WTC11 (cell line): Measurements from ENCODE around the gene MGAT4A. TPM values are rescaled to one million over a fixed set of nuclear protein-coding genes. Genes with fewer than 3 reads are reported as not detected.

ENCODE experiments used
- ATAC-seq: fragments of 200-7000 bp; cut with Tn5 transposase; 2 replicates; pipeline ENCODE4 v1.10.0; 2021; ENCODE audit warnings: mild to moderate bottlenecking, moderate library complexity
- CTCF ChIA-PET: fragments of 300-600 bp; sonication (Branson Sonifier 250); formaldehyde crosslinking; loops from one replicate; lab custom pipeline; 2021; ENCODE audit warnings: antibody characterized with exemption; lab: Charles Lee
- POLR2A ChIA-PET: fragments of 350-600 bp; sonication (Branson Sonifier 250); formaldehyde crosslinking; loops from one replicate; lab custom pipeline; 2021; ENCODE audit warnings: antibody characterized with exemption; lab: Charles Lee
- DNase-seq: peaks from one replicate; pipeline ENCODE4 v3.0.0; 2021; ENCODE audit warnings: low spot score
- H3K27ac Mint-ChIP-seq: 2 replicates; pipeline ENCODE4 v1.8.0; 2021; ENCODE audit warnings: mixed read lengths
- H3K27me3 Mint-ChIP-seq: 2 replicates; pipeline ENCODE4 v1.8.0; 2021; ENCODE audit warnings: low read depth, mild to moderate bottlenecking, moderate library complexity, mixed read lengths
- H3K36me3 Mint-ChIP-seq: 2 replicates; pipeline ENCODE4 v1.8.0; 2021; ENCODE audit warnings: mixed read lengths
- H3K4me1 Mint-ChIP-seq: 2 replicates; pipeline ENCODE4 v1.8.0; 2022; ENCODE audit warnings: mixed read lengths
- H3K4me3 Mint-ChIP-seq: 2 replicates; pipeline ENCODE4 v1.8.0; 2021; ENCODE audit warnings: mild to moderate bottlenecking, moderate library complexity, mixed read lengths
- H3K9me3 Mint-ChIP-seq: 2 replicates; pipeline ENCODE4 v1.8.0; 2021; ENCODE audit warnings: mixed read lengths
- ATF6 ChIP-seq: sonication (generic); formaldehyde crosslinking; IDR thresholded peaks from 2 replicates; pipeline ENCODE4 v1.8.1; 2023; ENCODE audit warnings: mild to moderate bottlenecking, missing genetic modification reagents
- E2F4 ChIP-seq: sonication (generic); formaldehyde crosslinking; IDR thresholded peaks from 2 replicates; pipeline ENCODE4 v1.8.1; 2022; ENCODE audit warnings: low read depth, mild to moderate bottlenecking, moderate library complexity, missing genetic modification reagents, borderline replicate concordance
- NR2C2 ChIP-seq: sonication (generic); formaldehyde crosslinking; IDR thresholded peaks from 2 replicates; pipeline ENCODE4 v1.8.0; 2022; ENCODE audit warnings: mild to moderate bottlenecking, missing genetic modification reagents
- PRRX2 ChIP-seq: fragments of 250-450 bp; sonication (Bioruptor Pico); IDR thresholded peaks from 2 replicates; pipeline ENCODE4 v1.8.0; 2021; ENCODE audit warnings: mild to moderate bottlenecking
- SOX15 ChIP-seq: fragments of 250-450 bp; sonication (Bioruptor Pico); IDR thresholded peaks from 2 replicates; pipeline ENCODE4 v1.9.0; 2021; ENCODE audit warnings: mild to moderate bottlenecking
- TCF7 ChIP-seq: sonication (generic); formaldehyde crosslinking; IDR thresholded peaks from 2 replicates; pipeline ENCODE4 v1.8.0; 2022; ENCODE audit warnings: mild to moderate bottlenecking, low read depth, missing genetic modification reagents, moderate library complexity
- ZNF317 ChIP-seq: sonication (generic); formaldehyde crosslinking; IDR thresholded peaks from 2 replicates; pipeline ENCODE4 v1.8.1; 2023; ENCODE audit warnings: low read depth, mild to moderate bottlenecking, moderate library complexity, missing genetic modification reagents, borderline replicate concordance
- ZNF416 ChIP-seq: fragments of 250-450 bp; sonication (Bioruptor Pico); IDR thresholded peaks from 2 replicates; pipeline ENCODE4 v1.9.0; 2021; ENCODE audit warnings: mild to moderate bottlenecking, inconsistent platforms
- ZNF423 ChIP-seq: fragments of 250-450 bp; sonication (Bioruptor Pico); IDR thresholded peaks from 2 replicates; pipeline ENCODE4 v2.1.2; 2022; ENCODE audit warnings: mild to moderate bottlenecking, moderate library complexity
- total RNA-seq: library from RNA; stranded (reverse); gene quantifications from 3 replicates; pipeline ENCODE4 v1.2.3, GENCODE V29; 2021
- TF ChIP-seq, protein P1 (sequence below): sonication (generic); formaldehyde crosslinking; conservative IDR thresholded peaks from 2 replicates; pipeline ENCODE4 v1.8.1; 2023; ENCODE audit warnings: mild to moderate bottlenecking, low read depth, missing genetic modification reagents, moderate library complexity
- TF ChIP-seq, protein P2 (sequence below): fragments of 250-450 bp; sonication (Bioruptor Pico); IDR thresholded peaks from 2 replicates; pipeline ENCODE4 v1.9.0; 2021; ENCODE audit warnings: mild to moderate bottlenecking, borderline replicate concordance
- TF ChIP-seq, protein P3 (sequence below): fragments of 250-450 bp; sonication (Bioruptor Pico); IDR thresholded peaks from 2 replicates; pipeline ENCODE4 v1.8.0; 2021; ENCODE audit warnings: mild to moderate bottlenecking
- TF ChIP-seq, protein P4 (sequence below): sonication (generic); formaldehyde crosslinking; IDR thresholded peaks from 2 replicates; pipeline ENCODE4 v1.8.1; 2022; ENCODE audit warnings: missing genetic modification reagents, borderline replicate concordance
- TF ChIP-seq, protein P5 (sequence below): sonication (generic); formaldehyde crosslinking; IDR thresholded peaks from 2 replicates; pipeline ENCODE4 v1.8.0; 2023; ENCODE audit warnings: missing genetic modification reagents, mild to moderate bottlenecking, borderline replicate concordance
- TF ChIP-seq, protein P6 (sequence below): sonication (generic); formaldehyde crosslinking; IDR thresholded peaks from 2 replicates; pipeline ENCODE4 v1.8.1; 2022; ENCODE audit warnings: mild to moderate bottlenecking, missing genetic modification reagents, moderate library complexity, borderline replicate concordance

The MGAT4A gene
- total RNA-seq, 1 experiment from 2014 or later: 6.7 TPM

- TF ChIP-seq TCF7: no peak
- TF ChIP-seq ATF6 (CRISPR knock-in tag): no peak
- TF ChIP-seq, protein P1, sequence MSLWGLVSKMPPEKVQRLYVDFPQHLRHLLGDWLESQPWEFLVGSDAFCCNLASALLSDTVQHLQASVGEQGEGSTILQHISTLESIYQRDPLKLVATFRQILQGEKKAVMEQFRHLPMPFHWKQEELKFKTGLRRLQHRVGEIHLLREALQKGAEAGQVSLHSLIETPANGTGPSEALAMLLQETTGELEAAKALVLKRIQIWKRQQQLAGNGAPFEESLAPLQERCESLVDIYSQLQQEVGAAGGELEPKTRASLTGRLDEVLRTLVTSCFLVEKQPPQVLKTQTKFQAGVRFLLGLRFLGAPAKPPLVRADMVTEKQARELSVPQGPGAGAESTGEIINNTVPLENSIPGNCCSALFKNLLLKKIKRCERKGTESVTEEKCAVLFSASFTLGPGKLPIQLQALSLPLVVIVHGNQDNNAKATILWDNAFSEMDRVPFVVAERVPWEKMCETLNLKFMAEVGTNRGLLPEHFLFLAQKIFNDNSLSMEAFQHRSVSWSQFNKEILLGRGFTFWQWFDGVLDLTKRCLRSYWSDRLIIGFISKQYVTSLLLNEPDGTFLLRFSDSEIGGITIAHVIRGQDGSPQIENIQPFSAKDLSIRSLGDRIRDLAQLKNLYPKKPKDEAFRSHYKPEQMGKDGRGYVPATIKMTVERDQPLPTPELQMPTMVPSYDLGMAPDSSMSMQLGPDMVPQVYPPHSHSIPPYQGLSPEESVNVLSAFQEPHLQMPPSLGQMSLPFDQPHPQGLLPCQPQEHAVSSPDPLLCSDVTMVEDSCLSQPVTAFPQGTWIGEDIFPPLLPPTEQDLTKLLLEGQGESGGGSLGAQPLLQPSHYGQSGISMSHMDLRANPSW (CRISPR knock-in tag): no peak
Measured at GRCh38 chr2:98703738-98704137, 27.2 kb downstream of the MGAT4A start (continued).

GRCh38 chr2:98702858-98703620 is 27.9 kb downstream of the MGAT4A start:
- ChIA-PET CTCF (no interaction called here), POLR2A (no interaction called here)
- Mint-ChIP-seq H3K27me3 (no peaks in the 10 kb centered on the region), H3K36me3 (no peaks in the 10 kb centered on the region), H3K9me3 (no peaks in the 10 kb centered on the region), H3K4me1 (no peaks in the 10 kb centered on the region), H3K27ac (no peak overlapping the region), H3K4me3 (no peak overlapping the region)
- no peak for ATAC-seq
- DNase-seq: no peak
- TF ChIP-seq ZNF416 (CRISPR knock-in tag) (no peak), ZNF423 (CRISPR knock-in tag) (no peak), E2F4 (CRISPR knock-in tag) (no peak), ZNF317 (CRISPR knock-in tag) (no peak), SOX15 (no peak), PRRX2 (CRISPR knock-in tag) (no peak), NR2C2 (no peak)
- TF ChIP-seq, protein P2, sequence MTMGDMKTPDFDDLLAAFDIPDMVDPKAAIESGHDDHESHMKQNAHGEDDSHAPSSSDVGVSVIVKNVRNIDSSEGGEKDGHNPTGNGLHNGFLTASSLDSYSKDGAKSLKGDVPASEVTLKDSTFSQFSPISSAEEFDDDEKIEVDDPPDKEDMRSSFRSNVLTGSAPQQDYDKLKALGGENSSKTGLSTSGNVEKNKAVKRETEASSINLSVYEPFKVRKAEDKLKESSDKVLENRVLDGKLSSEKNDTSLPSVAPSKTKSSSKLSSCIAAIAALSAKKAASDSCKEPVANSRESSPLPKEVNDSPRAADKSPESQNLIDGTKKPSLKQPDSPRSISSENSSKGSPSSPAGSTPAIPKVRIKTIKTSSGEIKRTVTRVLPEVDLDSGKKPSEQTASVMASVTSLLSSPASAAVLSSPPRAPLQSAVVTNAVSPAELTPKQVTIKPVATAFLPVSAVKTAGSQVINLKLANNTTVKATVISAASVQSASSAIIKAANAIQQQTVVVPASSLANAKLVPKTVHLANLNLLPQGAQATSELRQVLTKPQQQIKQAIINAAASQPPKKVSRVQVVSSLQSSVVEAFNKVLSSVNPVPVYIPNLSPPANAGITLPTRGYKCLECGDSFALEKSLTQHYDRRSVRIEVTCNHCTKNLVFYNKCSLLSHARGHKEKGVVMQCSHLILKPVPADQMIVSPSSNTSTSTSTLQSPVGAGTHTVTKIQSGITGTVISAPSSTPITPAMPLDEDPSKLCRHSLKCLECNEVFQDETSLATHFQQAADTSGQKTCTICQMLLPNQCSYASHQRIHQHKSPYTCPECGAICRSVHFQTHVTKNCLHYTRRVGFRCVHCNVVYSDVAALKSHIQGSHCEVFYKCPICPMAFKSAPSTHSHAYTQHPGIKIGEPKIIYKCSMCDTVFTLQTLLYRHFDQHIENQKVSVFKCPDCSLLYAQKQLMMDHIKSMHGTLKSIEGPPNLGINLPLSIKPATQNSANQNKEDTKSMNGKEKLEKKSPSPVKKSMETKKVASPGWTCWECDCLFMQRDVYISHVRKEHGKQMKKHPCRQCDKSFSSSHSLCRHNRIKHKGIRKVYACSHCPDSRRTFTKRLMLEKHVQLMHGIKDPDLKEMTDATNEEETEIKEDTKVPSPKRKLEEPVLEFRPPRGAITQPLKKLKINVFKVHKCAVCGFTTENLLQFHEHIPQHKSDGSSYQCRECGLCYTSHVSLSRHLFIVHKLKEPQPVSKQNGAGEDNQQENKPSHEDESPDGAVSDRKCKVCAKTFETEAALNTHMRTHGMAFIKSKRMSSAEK (CRISPR knock-in tag): no peak
- TF ChIP-seq, protein P3, sequence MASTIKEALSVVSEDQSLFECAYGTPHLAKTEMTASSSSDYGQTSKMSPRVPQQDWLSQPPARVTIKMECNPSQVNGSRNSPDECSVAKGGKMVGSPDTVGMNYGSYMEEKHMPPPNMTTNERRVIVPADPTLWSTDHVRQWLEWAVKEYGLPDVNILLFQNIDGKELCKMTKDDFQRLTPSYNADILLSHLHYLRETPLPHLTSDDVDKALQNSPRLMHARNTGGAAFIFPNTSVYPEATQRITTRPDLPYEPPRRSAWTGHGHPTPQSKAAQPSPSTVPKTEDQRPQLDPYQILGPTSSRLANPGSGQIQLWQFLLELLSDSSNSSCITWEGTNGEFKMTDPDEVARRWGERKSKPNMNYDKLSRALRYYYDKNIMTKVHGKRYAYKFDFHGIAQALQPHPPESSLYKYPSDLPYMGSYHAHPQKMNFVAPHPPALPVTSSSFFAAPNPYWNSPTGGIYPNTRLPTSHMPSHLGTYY (CRISPR knock-in tag): no peak
- TF ChIP-seq, protein P4, sequence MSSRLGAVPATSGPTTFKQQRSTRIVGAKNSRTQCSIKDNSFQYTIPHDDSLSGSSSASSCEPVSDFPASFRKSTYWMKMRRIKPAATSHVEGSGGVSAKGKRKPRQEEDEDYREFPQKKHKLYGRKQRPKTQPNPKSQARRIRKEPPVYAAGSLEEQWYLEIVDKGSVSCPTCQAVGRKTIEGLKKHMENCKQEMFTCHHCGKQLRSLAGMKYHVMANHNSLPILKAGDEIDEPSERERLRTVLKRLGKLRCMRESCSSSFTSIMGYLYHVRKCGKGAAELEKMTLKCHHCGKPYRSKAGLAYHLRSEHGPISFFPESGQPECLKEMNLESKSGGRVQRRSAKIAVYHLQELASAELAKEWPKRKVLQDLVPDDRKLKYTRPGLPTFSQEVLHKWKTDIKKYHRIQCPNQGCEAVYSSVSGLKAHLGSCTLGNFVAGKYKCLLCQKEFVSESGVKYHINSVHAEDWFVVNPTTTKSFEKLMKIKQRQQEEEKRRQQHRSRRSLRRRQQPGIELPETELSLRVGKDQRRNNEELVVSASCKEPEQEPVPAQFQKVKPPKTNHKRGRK (CRISPR knock-in tag): no peak
- TF ChIP-seq, protein P5, sequence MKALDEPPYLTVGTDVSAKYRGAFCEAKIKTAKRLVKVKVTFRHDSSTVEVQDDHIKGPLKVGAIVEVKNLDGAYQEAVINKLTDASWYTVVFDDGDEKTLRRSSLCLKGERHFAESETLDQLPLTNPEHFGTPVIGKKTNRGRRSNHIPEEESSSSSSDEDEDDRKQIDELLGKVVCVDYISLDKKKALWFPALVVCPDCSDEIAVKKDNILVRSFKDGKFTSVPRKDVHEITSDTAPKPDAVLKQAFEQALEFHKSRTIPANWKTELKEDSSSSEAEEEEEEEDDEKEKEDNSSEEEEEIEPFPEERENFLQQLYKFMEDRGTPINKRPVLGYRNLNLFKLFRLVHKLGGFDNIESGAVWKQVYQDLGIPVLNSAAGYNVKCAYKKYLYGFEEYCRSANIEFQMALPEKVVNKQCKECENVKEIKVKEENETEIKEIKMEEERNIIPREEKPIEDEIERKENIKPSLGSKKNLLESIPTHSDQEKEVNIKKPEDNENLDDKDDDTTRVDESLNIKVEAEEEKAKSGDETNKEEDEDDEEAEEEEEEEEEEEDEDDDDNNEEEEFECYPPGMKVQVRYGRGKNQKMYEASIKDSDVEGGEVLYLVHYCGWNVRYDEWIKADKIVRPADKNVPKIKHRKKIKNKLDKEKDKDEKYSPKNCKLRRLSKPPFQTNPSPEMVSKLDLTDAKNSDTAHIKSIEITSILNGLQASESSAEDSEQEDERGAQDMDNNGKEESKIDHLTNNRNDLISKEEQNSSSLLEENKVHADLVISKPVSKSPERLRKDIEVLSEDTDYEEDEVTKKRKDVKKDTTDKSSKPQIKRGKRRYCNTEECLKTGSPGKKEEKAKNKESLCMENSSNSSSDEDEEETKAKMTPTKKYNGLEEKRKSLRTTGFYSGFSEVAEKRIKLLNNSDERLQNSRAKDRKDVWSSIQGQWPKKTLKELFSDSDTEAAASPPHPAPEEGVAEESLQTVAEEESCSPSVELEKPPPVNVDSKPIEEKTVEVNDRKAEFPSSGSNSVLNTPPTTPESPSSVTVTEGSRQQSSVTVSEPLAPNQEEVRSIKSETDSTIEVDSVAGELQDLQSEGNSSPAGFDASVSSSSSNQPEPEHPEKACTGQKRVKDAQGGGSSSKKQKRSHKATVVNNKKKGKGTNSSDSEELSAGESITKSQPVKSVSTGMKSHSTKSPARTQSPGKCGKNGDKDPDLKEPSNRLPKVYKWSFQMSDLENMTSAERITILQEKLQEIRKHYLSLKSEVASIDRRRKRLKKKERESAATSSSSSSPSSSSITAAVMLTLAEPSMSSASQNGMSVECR (CRISPR knock-in tag): no peak
- TF ChIP-seq, protein P6, sequence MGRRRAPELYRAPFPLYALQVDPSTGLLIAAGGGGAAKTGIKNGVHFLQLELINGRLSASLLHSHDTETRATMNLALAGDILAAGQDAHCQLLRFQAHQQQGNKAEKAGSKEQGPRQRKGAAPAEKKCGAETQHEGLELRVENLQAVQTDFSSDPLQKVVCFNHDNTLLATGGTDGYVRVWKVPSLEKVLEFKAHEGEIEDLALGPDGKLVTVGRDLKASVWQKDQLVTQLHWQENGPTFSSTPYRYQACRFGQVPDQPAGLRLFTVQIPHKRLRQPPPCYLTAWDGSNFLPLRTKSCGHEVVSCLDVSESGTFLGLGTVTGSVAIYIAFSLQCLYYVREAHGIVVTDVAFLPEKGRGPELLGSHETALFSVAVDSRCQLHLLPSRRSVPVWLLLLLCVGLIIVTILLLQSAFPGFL: no peak
